ENCODE measurements around the gene SLC18A3. TPM values are rescaled to one million over a fixed set of nuclear protein-coding genes. Genes with fewer than 3 reads are reported as not detected.

Gene SLC18A3
- total RNA-seq, 1 experiment from 2014 or later = 0.13 TPM

GRCh38 chr10:49608166-49609005 lies 1.7 kb upstream of the SLC18A3 start:
- peaks cover 6% of the 10 kb centered on the region; the same call in 1 of the 2 replicates for H3K36me3 Mint-ChIP-seq
- no peak for ATAC-seq
- H3K4me1 Mint-ChIP-seq = peaks cover 38% of the 10 kb centered on the region
- peak overlapping the region; percentile 70 for H3K4me3 Mint-ChIP-seq
- ChIA-PET CTCF (interaction anchor here (1.1 to 3.3 kb wide), 2 partner anchors 15 to 79 kb away, joined by 3 to 14 read pairs; no protein-coding TSS in a partner anchor), POLR2A (no interaction called here)
- H3K27me3 Mint-ChIP-seq (ENCODE audit: low read depth) = peaks cover 98% of the 10 kb centered on the region
- TF ChIP-seq CDX4 (CRISPR knock-in tag; IDR thresholded peaks at IDR 0.05; ENCODE audit: borderline replicate concordance) (no peak), USF1 (CRISPR knock-in tag; IDR thresholded peaks at IDR 0.05) (no peak), ZNF138 (CRISPR knock-in tag; conservative IDR thresholded peaks at IDR 0.05) (no peak), GRHL2 (CRISPR knock-in tag; IDR thresholded peaks at IDR 0.05; ENCODE audit: insufficient replicate concordance, severe bottlenecking) (no peak), E2F5 (CRISPR knock-in tag; IDR thresholded peaks at IDR 0.05) (no peak), ZNF532 (CRISPR knock-in tag; IDR thresholded peaks at IDR 0.05; ENCODE audit: borderline replicate concordance) (no peak)
- peak; percentile 10 for DNase-seq (ENCODE audit: low spot score)
- no peaks in the 10 kb centered on the region for H3K9me3 Mint-ChIP-seq
- no peak overlapping the region for H3K27ac Mint-ChIP-seq

- ATAC-seq = 0 out of 2 replicates have a peak, but pooled peaks have one; percentile 1
- peak overlapping the region; percentile 70 for H3K4me3 Mint-ChIP-seq
- CTCF ChIA-PET = interaction anchor here (1.1 to 3.3 kb wide), 2 partner anchors 16 to 81 kb away, joined by 3 to 14 read pairs; no protein-coding TSS in a partner anchor
- peaks cover 98% of the 10 kb centered on the region for H3K27me3 Mint-ChIP-seq (ENCODE audit: low read depth)
- POLR2A ChIA-PET = no interaction called here
- no peak overlapping the region for H3K27ac Mint-ChIP-seq
- TF ChIP-seq ZNF121 (CRISPR knock-in tag; IDR thresholded peaks at IDR 0.05) = no peak
- TF ChIP-seq ATF3 (CRISPR knock-in tag; conservative IDR thresholded peaks at IDR 0.05) = no peak
- TF ChIP-seq E2F1 (CRISPR knock-in tag; IDR thresholded peaks at IDR 0.05) = no peak
- no peak for TF ChIP-seq ESRRA (CRISPR knock-in tag; IDR thresholded peaks at IDR 0.05; ENCODE audit: borderline replicate concordance)
- TF ChIP-seq TEAD1 (CRISPR knock-in tag; IDR thresholded peaks at IDR 0.05) = no peak
- TF ChIP-seq CREB1 (CRISPR knock-in tag; IDR thresholded peaks at IDR 0.05) = no peak
- no peak for TF ChIP-seq CDX4 (CRISPR knock-in tag; IDR thresholded peaks at IDR 0.05; ENCODE audit: borderline replicate concordance)
- TF ChIP-seq ZBTB21 (CRISPR knock-in tag; IDR thresholded peaks at IDR 0.05; ENCODE audit: borderline replicate concordance) = 0 out of 2 replicates have a peak, but pooled peaks have one; percentile 37
- TF ChIP-seq MXD4 (CRISPR knock-in tag; IDR thresholded peaks at IDR 0.05; ENCODE audit: borderline replicate concordance) = no peak
- no peaks in the 10 kb centered on the region for H3K9me3 Mint-ChIP-seq
- peaks cover 6% of the 10 kb centered on the region; the same call in 1 of the 2 replicates for H3K36me3 Mint-ChIP-seq
- H3K4me1 Mint-ChIP-seq = peaks cover 43% of the 10 kb centered on the region
- DNase-seq (ENCODE audit: low spot score) = peak; percentile 42
Observed at GRCh38 chr10:49609006-49609282, 1.2 kb upstream of the SLC18A3 start.

All from WTC11 (cell line).